ENCODE measurements around the gene GTF3C1. TPM values are rescaled to one million over a fixed set of nuclear protein-coding genes. Genes with fewer than 3 reads are reported as not detected.

GTF3C1 gene
- total RNA-seq, 2 donors from 2014 or later, result 51.9 to 83.2 TPM

- no peaks in the 10 kb centered on the region for H3K27me3 ChIP-seq (replicated peaks; ENCODE audit: insufficient read depth)
- H3K4me1 ChIP-seq (ENCODE audit: control insufficient read depth in 1 of 2, low read depth in 2 of 2), result peaks cover 0 to 3% of the 10 kb centered on the region in 2 donors
- ATAC-seq (ENCODE audit: insufficient number of reproducible peaks, low FRiP score, low read depth), result no peak
- no peak for TF ChIP-seq CTCF (IDR thresholded peaks at IDR 0.05)
- peaks cover 12% of the 10 kb centered on the region for H3K9me3 ChIP-seq
- H3K4me3 ChIP-seq, result no peak overlapping the region
- H3K36me3 ChIP-seq, result no peaks in the 10 kb centered on the region
- DNase-seq (ENCODE audit: low spot score), result no peak
- H3K27ac ChIP-seq, result no peak overlapping the region
Observed at GRCh38 chr16:27448532-27449433, 100.9 kb downstream of the GTF3C1 start.

- Histone ChIP-seq H3K36me3 (no peaks in the 10 kb centered on the region), H3K4me3 (no peak overlapping the region), H3K27ac (no peak overlapping the region), H3K9me3 (peaks cover 12% of the 10 kb centered on the region), H3K27me3 (replicated peaks; ENCODE audit: insufficient read depth) (no peaks in the 10 kb centered on the region), H3K4me1 (ENCODE audit: control insufficient read depth in 1 of 2, low read depth in 2 of 2) (peaks cover 0 to 3% of the 10 kb centered on the region in 2 donors)
- ATAC-seq (ENCODE audit: insufficient number of reproducible peaks, low FRiP score, low read depth) (no peak), DNase-seq (ENCODE audit: low spot score) (no peak)
- no peak for TF ChIP-seq CTCF (IDR thresholded peaks at IDR 0.05)
Observed at GRCh38 chr16:27447301-27447700, 102.4 kb downstream of the GTF3C1 start.

- no peak for TF ChIP-seq CTCF (IDR thresholded peaks at IDR 0.05)
- Histone ChIP-seq H3K4me1 (ENCODE audit: control insufficient read depth in 1 of 2, low read depth in 2 of 2) (peaks cover 0 to 3% of the 10 kb centered on the region in 2 donors), H3K36me3 (no peaks in the 10 kb centered on the region), H3K9me3 (peaks cover 12% of the 10 kb centered on the region), H3K27me3 (replicated peaks; ENCODE audit: insufficient read depth) (no peaks in the 10 kb centered on the region), H3K27ac (no peak overlapping the region), H3K4me3 (no peak overlapping the region)
- DNase-seq (ENCODE audit: low spot score), result no peak
- ATAC-seq (ENCODE audit: insufficient number of reproducible peaks, low FRiP score, low read depth), result no peak
Observed at GRCh38 chr16:27446721-27447120, 103.0 kb downstream of the GTF3C1 start.

GRCh38 chr16:27445502-27446175, 104.1 kb downstream of the GTF3C1 start:
- ATAC-seq (ENCODE audit: insufficient number of reproducible peaks, low FRiP score, low read depth), result no peak
- Histone ChIP-seq H3K9me3 (peaks cover 12% of the 10 kb centered on the region), H3K4me3 (no peak overlapping the region), H3K27ac (no peak overlapping the region), H3K36me3 (no peaks in the 10 kb centered on the region), H3K4me1 (ENCODE audit: control insufficient read depth in 1 of 2, low read depth in 2 of 2) (peaks cover 0 to 3% of the 10 kb centered on the region in 2 donors), H3K27me3 (replicated peaks; ENCODE audit: insufficient read depth) (no peaks in the 10 kb centered on the region)
- TF ChIP-seq CTCF (IDR thresholded peaks at IDR 0.05), result no peak
- no peak for DNase-seq (ENCODE audit: low spot score)

GRCh38 chr16:27444470-27444869, 105.2 kb downstream of the GTF3C1 start:
- no peak overlapping the region for H3K4me3 ChIP-seq
- no peak for TF ChIP-seq CTCF (IDR thresholded peaks at IDR 0.05)
- DNase-seq (ENCODE audit: low spot score) (no peak), ATAC-seq (ENCODE audit: insufficient number of reproducible peaks, low FRiP score, low read depth) (no peak)
- no peak overlapping the region for H3K27ac ChIP-seq
- H3K36me3 ChIP-seq, result no peaks in the 10 kb centered on the region
- H3K27me3 ChIP-seq (replicated peaks; ENCODE audit: insufficient read depth), result no peaks in the 10 kb centered on the region
- no peaks in the 10 kb centered on the region for H3K4me1 ChIP-seq (ENCODE audit: control insufficient read depth in 1 of 2, low read depth in 2 of 2)
- H3K9me3 ChIP-seq, result peaks cover 12% of the 10 kb centered on the region

Data from thoracic aorta (tissue), 2 donors.